Left lung (tissue), 10 donors: Measurements from ENCODE around the gene CDH13. TPM values are rescaled to one million over a fixed set of nuclear protein-coding genes. Genes with fewer than 3 reads are reported as not detected.

Experiments used
- ATAC-seq: fragments of 200-7000 bp; cut with Tn5 transposase; one replicate; pipeline ENCODE4 v1.9.1; 2020; ENCODE audit warnings: moderate library complexity
- DNase-seq, 4 donors: peaks; one replicate each; pipeline ENCODE4 v3.0.0-alpha.2; 2013 to 2020
- H3K27ac ChIP-seq, 2 donors: fragments of 200-600 bp; sonication (generic) in 1 of 2; one replicate each; pipeline versions ENCODE4 v1.5.0 to v1.8.0; 2020 to 2021
- H3K27me3 ChIP-seq, 2 donors: fragments of 200-600 bp; sonication (generic) in 1 of 2; one replicate each; pipeline versions ENCODE4 v1.5.0 to v1.8.0; 2020 to 2021
- H3K36me3 ChIP-seq, 2 donors: fragments of 200-600 bp; sonication (generic) in 1 of 2; one replicate each; pipeline versions ENCODE4 v1.5.0 to v1.8.0; 2020 to 2021
- H3K4me1 ChIP-seq, 2 donors: fragments of 200-600 bp; one replicate each; pipeline ENCODE4 v1.8.0; 2021
- H3K4me3 ChIP-seq, 2 donors: fragments of 200-600 bp; sonication (generic) in 1 of 2; one replicate each; pipeline versions ENCODE4 v1.5.0 to v1.8.0; 2020 to 2021; ENCODE audit warnings: mild to moderate bottlenecking in 1 of 2
- H3K9me3 ChIP-seq, 2 donors: fragments of 200-600 bp; sonication (generic) in 1 of 2; one replicate each; pipeline versions ENCODE4 v1.5.0 to v1.8.0; 2020 to 2021
- intact Hi-C, 2 donors: fragments of 100-400 bp; cut with DNase I; formaldehyde crosslinking; loops; one replicate each; pipeline versions ENCODE4 v1.11.2 to v1.14.2; 2022
- polyA plus RNA-seq, 6 donors: library from polyadenylated mRNA; unstranded; fragments of 120-200 nt; gene quantifications; one replicate each; pipeline ENCODE4 v1.2.1, GENCODE V29; 2013; ENCODE audit not compliant: insufficient read length in 6 of 6
- total RNA-seq, 2 donors: library from RNA; stranded (reverse); fragmentation: NEBNext Ultra II Directional; extraction: Animal tissue kit (Norgen Biotek cat#: 25700); gene quantifications; one replicate each; pipeline ENCODE4 v1.2.1, GENCODE V29; 2021
- TF ChIP-seq, protein P1 (sequence below), 2 donors: fragments of 200-600 bp; sonication (generic) in 1 of 2; IDR thresholded peaks; one replicate each; pipeline versions ENCODE4 v1.5.0 to v1.8.0; 2021; ENCODE audit warnings: antibody characterized with exemption in 2 of 2
- donor health status: DM: no; HTN: yes; CAD: no.
- donor health status: DM: no; HTN: no; CAD: no.

Gene CDH13
- total and polyA plus RNA-seq, 8 donors = 2.7 to 20.3 (median 3.2) TPM

DNA sequence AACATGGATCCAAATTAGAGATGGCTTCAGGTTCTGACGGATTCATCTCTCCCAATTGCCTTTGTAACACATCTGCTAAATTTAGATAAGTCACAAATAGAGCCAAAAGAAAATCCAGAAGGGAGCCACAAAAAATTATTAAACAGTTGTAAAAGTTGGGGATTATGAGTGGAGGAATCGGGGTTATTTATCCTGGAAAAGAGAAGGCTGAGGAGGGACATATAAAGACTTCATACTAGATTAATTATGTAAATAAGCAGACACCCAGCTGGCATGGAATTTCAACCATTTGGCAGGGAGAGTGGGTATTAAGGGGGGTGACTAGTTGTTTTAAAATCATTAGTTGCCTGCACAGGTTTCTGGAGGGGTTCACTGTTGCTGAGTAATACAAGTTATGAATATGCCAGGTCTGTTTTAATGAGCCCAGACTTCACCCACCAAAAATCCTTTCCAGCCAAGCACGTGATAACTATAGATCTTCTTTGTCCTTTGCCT lies 89.6 kb downstream of the CDH13 start:
- no peak for ATAC-seq
- H3K36me3 ChIP-seq = no peaks in the 10 kb centered on the region

DNA sequence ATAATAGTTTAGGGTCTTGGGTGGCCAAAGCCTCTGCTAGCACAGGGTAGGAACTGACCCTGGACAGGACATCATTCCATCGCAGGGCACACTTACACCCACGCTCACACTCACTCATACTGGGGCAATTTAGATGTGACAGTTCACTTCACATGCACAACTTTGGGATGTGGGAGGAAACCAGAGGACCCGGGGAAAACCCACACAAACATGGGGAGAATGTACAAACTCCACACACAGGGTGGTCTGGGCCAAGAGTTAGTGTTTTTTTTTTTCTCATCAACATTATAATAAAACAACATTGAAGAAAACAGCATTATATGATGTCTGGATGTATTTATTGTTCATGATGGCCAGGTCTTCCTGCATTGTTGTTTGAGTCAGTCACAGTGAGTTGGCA lies 93.6 kb downstream of the CDH13 start:
- H3K36me3 ChIP-seq = no peaks in the 10 kb centered on the region
- no peaks in the 10 kb centered on the region for H3K4me1 ChIP-seq
- DNase-seq = no peak
- H3K9me3 ChIP-seq = no peaks in the 10 kb centered on the region
- intact Hi-C loops = no loop called here
- no peaks in the 10 kb centered on the region for H3K27me3 ChIP-seq
- ATAC-seq = no peak
- TF ChIP-seq, protein P1, sequence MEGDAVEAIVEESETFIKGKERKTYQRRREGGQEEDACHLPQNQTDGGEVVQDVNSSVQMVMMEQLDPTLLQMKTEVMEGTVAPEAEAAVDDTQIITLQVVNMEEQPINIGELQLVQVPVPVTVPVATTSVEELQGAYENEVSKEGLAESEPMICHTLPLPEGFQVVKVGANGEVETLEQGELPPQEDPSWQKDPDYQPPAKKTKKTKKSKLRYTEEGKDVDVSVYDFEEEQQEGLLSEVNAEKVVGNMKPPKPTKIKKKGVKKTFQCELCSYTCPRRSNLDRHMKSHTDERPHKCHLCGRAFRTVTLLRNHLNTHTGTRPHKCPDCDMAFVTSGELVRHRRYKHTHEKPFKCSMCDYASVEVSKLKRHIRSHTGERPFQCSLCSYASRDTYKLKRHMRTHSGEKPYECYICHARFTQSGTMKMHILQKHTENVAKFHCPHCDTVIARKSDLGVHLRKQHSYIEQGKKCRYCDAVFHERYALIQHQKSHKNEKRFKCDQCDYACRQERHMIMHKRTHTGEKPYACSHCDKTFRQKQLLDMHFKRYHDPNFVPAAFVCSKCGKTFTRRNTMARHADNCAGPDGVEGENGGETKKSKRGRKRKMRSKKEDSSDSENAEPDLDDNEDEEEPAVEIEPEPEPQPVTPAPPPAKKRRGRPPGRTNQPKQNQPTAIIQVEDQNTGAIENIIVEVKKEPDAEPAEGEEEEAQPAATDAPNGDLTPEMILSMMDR (IDR thresholded peaks at IDR 0.05) = no peak
- no peak overlapping the region for H3K27ac ChIP-seq
- no peak overlapping the region for H3K4me3 ChIP-seq

More for the DNA sequence above, 89.6 kb downstream of the CDH13 start:
- TF ChIP-seq, protein P1 (IDR thresholded peaks at IDR 0.05) = no peak
- no peak overlapping the region for H3K27ac ChIP-seq
- no peaks in the 10 kb centered on the region for H3K4me1 ChIP-seq
- H3K9me3 ChIP-seq = no peaks in the 10 kb centered on the region
- DNase-seq = no peak
- H3K4me3 ChIP-seq = no peak overlapping the region
- H3K27me3 ChIP-seq = no peaks in the 10 kb centered on the region
- intact Hi-C loops = no loop called here

- TF ChIP-seq, protein P1 (IDR thresholded peaks at IDR 0.05) = no peak
- ATAC-seq (no peak), DNase-seq (no peak)
- H3K9me3 ChIP-seq = peaks cover 0 to 16% of the 10 kb centered on the region in 2 donors
- no peaks in the 10 kb centered on the region for H3K4me1 ChIP-seq
- intact Hi-C loops = no loop called here
- no peaks in the 10 kb centered on the region for H3K36me3 ChIP-seq
- no peak overlapping the region for H3K4me3 ChIP-seq
- H3K27ac ChIP-seq = no peak overlapping the region
- no peaks in the 10 kb centered on the region for H3K27me3 ChIP-seq
Measured at GRCh38 chr16:82726306-82726705, 99.5 kb downstream of the CDH13 start.

- Histone ChIP-seq H3K36me3 (no peaks in the 10 kb centered on the region), H3K4me1 (no peaks in the 10 kb centered on the region), H3K4me3 (no peak overlapping the region), H3K27ac (no peak overlapping the region), H3K27me3 (no peaks in the 10 kb centered on the region), H3K9me3 (peaks cover 0 to 16% of the 10 kb centered on the region in 2 donors)
- ATAC-seq (no peak), DNase-seq (no peak)
- intact Hi-C loops = no loop called here
- TF ChIP-seq, protein P1 (IDR thresholded peaks at IDR 0.05) = no peak
Measured at GRCh38 chr16:82728901-82729300, 102.1 kb downstream of the CDH13 start.

DNA sequence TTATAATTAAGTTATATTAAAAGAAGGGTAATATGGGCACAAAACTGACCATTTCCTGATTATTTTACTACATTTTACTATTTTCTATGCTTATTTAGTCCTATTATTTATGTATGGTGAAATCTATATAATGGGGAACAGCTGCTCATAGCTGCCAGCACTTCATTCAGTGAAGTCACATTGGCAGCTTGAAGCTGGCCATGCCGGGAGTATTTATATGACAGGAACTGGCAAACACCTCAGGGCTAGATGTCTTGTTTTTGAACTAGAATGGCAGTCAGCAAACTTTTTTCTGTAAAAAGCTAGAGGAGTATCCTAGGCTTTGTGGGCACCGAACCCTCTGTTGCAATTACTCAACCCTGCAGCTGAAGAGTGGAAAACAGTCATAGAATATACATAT lies 104.1 kb downstream of the CDH13 start:
- Histone ChIP-seq H3K4me3 (no peak overlapping the region), H3K9me3 (peaks cover 0 to 16% of the 10 kb centered on the region in 2 donors), H3K27me3 (no peaks in the 10 kb centered on the region), H3K4me1 (no peaks in the 10 kb centered on the region), H3K36me3 (no peaks in the 10 kb centered on the region), H3K27ac (no peak overlapping the region)
- TF ChIP-seq, protein P1 (IDR thresholded peaks at IDR 0.05) = no peak
- ATAC-seq = no peak
- peak in 2 of 4 donors; percentile 26 to 67 for DNase-seq
- intact Hi-C loops = no loop called here
